ENCODE measurements around the gene PI16. TPM values are rescaled to one million over a fixed set of nuclear protein-coding genes. Genes with fewer than 3 reads are reported as not detected.

The PI16 gene, protein sequence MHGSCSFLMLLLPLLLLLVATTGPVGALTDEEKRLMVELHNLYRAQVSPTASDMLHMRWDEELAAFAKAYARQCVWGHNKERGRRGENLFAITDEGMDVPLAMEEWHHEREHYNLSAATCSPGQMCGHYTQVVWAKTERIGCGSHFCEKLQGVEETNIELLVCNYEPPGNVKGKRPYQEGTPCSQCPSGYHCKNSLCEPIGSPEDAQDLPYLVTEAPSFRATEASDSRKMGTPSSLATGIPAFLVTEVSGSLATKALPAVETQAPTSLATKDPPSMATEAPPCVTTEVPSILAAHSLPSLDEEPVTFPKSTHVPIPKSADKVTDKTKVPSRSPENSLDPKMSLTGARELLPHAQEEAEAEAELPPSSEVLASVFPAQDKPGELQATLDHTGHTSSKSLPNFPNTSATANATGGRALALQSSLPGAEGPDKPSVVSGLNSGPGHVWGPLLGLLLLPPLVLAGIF
- 15.4 TPM for total RNA-seq

DNA sequence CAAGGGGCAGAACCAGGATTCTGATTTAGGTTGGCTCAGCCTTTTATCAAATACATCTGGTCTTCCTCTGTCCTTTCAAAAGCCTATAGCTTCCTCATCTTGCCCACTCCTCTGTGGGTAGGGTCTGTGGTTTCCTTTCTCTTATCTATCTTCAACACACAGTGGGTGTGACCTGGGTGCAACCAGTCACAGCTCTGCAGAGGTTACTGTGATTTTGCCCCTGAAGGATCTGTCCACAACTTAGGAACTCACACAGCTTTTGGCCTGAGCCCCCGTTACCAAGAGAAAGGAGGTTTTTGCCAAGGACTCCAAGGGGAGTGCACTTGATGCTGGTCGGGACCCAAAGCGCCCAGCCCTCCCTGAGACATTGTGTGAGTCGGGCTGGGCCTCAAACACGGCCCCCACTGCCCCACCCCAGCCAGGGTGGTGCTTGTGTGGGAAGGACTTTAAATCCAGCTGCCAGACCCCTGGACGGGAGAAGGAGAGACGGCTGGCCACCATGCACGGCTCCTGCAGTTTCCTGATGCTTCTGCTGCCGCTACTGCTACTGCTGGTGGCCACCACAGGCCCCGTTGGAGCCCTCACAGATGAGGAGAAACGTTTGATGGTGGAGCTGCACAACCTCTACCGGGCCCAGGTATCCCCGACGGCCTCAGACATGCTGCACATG lies at the start of gene PI16:
PI16 (plus strand) TSS at position 477 of the 670 bp plus-strand sequence; CDS start at position 500, 23 bp downstream.
- no peak for DNase-seq (ENCODE audit: low spot score)

DNA sequence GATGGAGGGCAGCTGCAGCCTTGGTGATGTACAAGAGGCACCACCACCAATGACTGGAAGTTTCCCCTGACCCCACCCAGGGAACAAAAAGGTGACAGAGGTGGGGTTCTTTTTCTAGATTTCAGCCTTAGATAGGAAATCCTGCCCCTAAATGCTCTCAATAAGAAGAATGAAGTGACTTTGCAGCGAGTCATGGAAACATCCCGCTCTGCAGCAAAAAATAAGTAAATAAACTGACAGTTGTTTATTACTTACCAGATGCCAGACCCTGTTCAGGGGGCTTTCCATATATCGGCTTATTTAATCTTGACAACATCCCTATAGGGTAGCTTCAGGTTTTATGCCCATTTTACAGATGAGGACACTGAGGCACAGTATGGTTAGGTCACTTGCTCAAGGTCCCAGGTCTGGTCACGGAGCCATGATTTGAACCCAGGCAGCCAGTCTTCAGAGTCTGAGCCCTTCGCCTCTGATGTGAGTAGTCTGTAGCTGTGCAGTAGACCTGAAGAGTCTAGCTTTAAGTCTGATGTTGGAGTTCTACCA lies 49.6 kb upstream of the PI16 start:
- DNase-seq (ENCODE audit: low spot score): no peak

DNA sequence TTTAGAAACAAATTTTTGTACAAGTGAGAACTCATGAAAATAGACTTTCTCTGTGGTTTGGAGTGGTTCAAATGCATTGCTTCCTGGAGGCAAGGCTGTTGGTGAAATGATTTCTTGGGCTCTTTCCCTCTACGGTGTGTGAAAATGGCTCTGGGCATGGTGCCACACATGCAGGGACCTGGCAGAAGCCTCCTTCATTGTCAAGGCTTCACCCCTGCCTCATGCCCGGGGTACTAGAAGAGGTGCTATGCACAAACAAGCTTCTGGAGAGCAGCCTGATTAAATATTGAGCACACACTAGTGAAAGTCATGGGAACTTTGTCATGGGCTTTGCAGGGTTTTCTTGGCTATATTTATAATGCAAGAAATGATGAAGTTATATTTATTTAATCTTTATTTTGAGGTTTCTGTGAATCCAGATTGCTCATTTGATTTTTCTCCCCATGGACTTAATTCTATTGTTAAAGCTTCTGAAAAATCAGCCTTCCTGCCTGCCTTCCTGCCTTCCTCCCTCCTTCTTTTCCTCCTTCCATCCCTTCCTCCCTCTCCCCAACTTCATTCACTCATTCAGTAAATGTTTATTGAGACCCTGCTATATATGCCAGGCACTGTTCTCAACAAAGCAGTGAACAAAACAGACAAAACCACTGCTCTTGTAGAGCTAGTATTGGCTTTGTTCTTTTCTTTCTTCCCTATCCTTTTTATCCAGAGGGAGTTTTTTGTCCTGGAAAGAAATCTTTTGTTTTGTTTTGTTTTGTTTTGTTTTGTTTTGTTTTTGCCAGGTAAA lies 47.8 kb upstream of the PI16 start:
- no peak for DNase-seq (ENCODE audit: low spot score)

DNA sequence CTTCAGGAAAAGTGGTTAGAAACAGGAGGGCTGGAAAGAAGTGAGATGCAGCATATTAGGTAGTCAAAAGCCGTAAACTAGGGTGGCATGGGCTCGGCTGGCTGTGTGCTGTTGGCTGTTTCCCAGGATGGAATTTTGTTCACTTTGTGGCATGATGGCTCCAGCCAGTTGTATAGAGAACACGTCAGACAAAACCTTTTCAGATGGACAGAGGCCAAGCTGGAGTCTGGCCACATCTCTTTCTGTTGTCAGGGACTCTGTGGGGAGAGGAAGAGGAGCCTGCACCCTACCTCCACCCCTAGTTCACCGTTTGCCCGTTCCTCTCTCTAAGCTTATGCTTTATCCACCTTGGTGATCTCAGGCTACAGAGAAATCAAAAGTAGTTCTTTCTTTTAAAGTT lies 46.8 kb upstream of the PI16 start:
- peak; percentile 64 for DNase-seq (ENCODE audit: low spot score)

DNA sequence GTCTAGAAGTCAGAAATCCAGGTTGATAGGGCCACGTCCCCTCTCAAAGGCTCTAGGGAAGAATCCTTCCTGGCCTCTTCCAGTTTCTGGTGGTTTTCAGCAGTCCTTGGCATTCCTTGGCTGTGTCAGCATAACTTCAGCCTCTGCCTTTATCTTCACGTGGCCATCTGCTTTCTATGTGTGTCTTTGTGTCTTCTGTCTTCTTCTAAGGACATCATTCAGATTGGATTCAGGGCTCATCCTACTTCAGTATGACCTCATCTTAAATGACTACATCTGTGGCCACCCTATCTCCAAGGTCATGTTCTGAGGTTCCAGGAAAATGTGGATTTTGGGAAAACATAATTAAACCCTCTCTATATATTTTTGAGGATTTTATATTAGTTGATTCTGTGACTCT lies 45.8 kb upstream of the PI16 start:
- DNase-seq (ENCODE audit: low spot score): no peak

DNA sequence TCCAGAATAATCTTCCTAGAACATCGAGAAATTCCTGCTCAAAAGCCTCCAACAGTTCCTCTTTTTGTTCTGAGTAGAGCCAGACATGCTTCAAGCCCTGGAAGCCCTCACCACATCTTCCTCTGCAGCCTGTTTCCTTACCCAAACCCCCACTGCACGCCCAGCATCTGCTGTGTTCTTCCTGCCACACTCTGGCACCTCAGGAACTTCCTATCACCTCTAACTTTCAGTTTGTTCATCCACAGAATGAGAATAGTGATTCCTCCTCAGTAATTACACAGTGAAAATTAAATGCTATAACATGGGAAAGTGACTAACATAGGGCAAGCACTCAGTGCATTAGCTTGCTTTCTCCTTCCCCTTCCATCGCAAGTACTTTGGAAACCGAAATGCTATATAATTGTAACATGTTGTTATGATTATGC lies 42.5 kb upstream of the PI16 start:
- DNase-seq (ENCODE audit: low spot score): no peak

DNA sequence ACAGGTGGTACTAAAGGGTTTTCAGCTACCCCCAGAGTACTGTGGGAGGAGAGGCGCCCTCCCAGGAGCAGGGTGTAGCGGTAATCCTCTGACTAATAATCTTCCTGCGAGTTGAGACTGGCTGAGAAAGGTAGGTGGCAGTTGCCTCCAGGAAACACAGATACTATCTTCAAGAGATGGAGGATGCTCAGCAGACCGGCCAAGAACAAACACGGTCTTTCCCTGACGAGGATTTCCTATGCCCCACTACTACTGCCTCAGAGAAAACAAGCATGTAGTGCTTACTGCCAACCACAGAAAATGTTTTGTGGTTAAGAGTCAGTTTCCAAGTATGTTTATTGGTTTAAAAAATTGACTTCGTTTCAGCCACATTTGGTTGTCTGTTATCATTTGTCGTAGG lies 42.0 kb upstream of the PI16 start:
- peak; percentile 53 for DNase-seq (ENCODE audit: low spot score)

DNA sequence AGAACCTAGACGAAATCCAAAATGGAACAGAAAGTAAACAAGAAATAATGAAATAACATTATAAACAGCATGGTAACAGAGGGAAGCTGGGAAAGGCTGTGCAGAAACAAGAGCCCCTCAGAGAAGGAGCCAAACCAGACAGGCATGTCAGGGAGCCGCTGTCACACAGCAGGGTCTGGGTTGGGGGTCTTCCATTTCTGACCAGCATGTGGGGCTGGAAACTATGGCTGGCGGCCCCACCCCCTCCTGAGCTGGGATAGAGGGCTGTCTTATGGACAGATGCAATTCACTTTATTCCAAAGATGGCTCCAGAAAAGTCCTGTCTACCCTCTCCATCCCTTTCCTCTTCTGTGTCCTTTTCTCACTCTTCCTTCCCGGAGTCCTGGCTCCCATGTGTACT lies 41.5 kb upstream of the PI16 start:
- no peak for DNase-seq (ENCODE audit: low spot score)

DNA sequence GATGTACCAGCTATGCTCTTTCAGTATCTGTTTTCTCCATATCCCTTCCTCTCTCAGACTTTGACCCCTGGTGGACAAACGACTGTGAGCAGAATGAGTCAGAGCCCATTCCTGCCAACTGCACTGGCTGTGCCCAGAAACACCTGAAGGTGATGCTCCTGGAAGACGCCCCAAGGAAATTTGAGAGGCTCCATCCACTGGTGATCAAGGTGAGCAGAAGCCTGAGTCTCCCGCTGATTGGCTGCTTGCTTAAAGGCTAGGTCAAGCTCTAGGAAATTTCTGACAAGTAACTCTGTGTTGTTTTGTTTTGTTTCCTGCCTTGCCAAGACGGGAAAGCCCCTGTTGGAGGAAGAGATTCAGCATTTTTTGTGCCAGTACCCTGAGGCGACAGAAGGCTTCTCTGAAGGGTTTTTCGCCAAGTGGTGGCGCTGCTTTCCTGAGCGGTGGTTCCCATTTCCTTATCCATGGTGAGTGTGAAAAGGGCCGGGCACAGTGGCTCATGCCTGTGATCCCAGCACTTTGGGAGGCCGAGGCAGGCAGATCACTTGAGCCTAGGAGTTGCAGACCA lies 40.2 kb upstream of the PI16 start:
- DNase-seq (ENCODE audit: low spot score): peak; percentile 54

DNA sequence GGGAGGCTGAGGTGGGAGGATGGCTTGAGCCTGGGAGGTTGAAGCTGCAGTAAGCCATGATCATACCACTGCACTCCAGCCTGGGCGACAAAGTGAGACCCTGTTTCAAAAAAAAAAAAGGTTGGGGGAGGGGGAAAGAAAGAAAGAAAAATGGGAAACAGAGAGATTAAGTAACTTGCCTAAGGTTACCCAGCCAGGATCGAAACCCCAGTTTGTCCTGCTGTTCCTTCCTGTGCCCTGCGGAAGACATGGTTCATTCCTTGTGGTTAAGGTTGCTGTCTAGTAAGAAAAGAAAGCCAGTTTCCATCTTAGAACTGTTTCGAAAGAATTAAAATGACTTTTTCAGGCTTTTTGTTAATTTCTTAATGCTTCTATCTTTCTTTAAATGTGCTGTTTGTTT lies 38.9 kb upstream of the PI16 start:
- no peak for DNase-seq (ENCODE audit: low spot score)

DNA sequence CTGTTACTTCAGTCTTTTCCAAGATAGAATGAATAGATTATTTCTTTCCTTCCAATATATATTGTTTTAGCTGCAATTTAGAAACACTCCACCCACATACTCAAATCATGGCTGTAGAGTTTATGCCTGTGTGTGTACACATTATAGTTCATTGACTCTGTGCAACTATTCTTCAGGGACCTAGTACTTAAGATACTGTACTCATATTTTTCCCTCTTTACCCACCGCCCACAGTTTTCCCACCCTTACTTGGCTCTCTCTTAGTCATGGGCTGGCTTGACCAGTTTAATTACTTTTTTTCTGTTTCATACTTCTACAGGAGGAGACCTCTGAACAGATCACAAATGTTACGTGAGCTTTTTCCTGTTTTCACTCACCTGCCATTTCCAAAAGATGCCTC lies 38.4 kb upstream of the PI16 start:
- DNase-seq (ENCODE audit: low spot score): no peak

DNA sequence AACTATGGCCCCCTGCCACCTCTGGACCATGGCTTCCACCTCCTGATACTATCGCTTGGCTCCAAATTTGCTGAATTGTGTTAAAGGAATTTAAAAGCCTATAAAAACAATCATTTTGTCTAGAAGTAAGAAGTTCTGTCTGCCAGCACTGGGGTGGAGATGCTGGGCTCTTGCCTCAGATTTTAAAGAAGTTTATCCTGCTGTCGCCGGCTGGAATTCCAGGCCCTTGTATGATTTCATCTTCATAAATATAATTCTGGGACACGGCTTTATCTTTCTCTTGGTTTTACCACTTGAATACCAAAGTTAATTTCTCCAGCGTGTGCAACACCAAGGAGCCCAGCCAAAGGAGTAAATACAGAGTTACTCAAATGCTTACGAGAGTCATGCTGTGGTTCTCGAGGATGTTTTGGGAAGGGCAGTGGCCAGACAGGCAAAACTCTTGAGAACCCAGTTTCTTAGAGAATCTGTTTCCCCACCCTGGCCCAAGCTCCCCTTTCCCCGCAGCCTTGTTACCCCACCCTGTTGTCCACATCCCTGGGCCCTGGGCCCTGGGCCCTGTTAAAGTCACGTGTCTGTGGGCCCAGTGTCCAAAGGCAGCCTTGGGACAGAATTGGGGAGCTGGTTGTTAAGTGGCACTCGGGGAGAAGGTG lies 36.9 kb upstream of the PI16 start:
- peak; percentile 58 for DNase-seq (ENCODE audit: low spot score)

DNA sequence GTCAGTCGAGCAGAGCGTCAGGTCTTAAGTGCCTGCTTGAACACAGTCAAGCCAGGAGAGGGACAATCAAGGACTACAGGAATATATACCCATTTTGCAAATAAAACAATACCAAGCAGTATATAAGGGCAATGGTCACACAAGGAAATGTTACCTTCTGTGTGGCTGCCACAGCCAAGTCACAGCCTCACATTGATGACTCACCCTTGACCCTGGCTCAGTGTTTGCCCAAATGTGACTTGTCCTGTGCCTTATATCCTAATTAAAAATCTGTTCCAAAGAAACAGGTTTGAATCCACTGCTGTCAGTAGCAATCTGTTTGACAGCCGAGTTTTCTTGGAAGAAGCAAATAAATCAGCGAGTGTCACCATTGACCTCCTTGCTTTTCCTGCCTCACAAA lies 34.5 kb upstream of the PI16 start:
- DNase-seq (ENCODE audit: low spot score): no peak

DNA sequence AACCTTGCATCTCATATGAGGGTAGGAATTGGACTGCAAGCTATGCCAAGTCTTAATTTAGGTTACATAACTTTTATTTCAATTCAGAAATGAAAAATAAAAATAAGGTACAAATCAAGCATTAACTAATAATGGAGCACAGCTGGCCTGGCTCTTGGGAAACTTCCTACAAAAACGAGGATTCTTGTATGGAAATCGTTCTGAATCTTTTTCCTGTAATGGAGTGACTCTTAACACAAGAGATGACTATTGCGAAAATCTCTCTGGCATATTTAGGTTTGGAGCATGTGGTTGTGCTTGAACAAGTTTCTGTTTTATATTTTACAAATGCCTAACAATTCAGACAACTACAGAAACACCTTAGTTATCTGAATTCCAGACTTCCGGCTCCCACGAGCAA lies 34.0 kb upstream of the PI16 start:
- DNase-seq (ENCODE audit: low spot score): no peak

DNA sequence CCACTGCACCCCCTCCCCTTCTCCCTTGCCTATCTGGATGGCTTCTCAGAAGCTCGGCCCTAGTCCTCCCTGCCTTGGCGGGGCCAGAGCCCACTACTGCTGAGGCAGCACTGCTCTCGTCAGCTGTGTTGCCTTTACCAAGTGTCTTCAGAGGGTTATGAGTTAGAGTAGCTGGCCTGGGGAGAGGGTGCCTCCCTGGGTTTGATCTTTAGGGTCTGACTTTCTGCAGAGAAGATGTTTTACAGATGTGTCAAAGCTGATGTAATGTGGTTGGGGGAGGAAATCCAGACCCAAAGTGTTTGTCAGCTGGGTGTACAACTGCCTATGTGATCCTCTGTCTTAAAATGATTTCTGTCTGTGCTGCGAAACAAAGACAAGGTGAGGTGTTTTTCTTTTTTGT lies 30.4 kb upstream of the PI16 start:
- DNase-seq (ENCODE audit: low spot score): no peak

DNA sequence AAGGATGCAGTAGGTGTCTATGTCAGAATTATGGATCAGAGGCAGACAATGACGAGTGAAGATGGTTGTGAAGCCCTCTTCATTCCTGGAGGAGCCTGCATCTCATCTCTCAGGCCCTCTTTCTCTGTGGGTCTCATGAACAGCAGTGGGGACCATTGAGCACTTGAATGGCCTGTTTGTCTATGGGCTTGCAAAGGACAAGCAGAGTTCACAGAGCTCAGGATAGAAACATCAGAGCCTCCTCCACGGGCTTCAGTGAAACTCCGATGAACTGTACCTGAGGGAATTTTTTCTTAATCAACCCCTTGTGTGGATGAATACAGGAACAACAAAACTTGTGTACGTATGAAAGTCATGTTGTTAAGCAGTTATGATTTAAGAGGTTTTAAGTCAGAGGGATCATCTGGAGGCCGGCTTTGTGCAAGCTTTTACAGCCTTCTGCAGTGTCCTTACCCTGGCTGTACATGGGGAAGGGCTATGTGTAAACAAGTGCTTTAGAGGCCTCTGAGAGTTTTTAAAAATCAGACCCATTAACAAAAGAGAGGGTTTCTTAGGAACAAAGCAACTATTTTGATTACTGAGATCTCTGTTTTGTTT lies 29.7 kb upstream of the PI16 start:
- DNase-seq (ENCODE audit: low spot score): no peak

DNA sequence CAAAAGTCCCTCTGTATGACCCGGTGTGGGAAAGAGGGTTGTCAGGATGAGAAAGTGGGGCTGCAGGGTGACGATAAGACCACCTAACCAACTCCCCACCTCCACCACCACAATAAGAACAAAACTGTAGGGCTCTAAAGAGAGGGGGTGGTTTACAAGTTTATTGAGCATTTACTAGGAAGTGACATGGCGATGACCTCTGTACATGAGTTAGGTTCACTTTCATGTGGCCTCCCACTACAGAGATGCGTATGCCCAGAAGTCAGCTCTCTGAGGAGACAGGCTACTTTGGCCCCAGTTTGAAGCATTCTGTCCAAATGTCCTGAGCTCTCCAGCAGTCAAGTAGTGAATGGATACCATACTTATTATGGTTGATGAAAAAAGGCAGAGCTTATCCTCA lies 28.7 kb upstream of the PI16 start:
- no peak for DNase-seq (ENCODE audit: low spot score)

DNA sequence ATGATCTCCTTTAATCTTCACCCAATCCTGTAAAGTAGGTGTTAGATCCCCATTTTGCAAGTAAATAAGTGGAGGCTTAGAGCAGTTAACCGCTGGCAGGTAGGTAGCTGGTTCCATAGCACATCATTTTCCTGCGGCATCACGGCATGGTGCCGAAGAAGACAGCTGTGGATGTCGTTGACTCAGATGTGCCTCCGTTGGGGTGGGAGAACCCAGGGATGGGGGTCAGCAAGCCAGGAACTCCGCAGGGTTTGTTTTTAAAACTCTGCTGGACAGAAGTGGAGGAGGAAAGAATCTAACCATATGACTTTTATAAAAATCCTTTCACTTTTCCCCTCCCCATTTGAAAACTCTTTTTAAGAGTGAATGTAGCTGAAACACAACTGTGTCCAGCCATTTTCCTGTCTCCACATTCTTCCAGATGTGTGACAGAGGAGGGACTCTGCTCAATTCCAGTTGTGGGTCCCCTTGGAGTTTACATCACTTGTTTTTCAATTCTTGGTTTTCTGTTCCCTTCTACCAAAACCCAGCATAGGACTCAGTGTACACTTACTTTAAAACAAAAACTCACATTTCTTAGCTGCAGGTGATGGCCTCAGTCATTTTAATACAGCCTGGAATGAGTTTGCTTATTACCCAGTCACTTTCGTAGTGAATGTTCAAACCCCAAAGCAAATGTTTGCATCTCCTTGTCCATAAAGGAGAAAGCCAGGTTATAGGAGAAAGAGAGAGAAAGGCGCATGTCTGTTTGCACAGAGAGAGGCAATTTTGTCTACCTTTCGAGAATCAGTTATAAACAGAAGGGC lies 27.6 kb upstream of the PI16 start:
- no peak for DNase-seq (ENCODE audit: low spot score)

DNA sequence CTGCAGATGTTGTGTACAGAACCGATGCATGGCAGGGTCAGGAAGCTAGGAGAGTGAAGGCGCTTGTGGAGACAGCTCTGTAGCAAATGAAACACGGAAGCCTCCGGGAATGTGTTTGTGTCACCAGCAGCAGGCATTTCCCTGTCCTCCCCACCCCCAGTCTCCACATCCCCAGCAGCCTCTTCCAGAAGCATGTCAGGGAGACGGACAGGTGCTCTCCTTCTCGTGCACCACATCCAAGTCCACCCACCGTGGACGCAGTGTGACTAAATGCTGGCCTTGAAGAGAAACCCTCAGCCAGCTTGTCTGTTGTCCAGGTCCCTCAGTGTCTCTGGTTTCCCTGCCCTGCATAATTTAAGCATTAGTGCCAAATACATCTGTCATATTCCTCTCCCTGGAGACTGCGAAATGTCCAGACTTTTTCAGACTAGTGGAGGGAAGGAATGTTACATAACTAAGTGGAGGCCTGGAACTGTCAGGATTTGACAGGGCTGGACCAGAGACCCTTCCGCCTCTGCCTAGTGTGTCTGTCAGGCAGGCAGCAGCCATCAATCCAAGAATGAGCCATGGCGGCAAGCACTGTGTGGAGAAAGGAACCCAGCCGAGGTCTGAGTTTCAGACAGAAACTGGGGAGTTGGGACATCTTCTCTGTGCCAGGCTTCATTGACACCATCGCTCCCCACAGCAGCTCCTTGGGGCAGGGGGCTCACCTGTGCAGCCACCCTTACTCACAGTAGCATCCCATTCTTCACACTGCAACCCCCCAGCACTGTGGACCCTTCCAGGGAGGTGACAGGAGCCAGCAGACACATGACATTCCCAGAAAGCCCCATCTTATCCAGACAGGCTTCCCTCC lies 26.6 kb upstream of the PI16 start:
- DNase-seq (ENCODE audit: low spot score): no peak
